GM18870 (cell line): Measurements from ENCODE around the gene ST8SIA5.
A peak's percentile ranks its signal among the peaks of the same experiment; 100 is the strongest.

Experiments used
- ATAC-seq: cut with Tn5 transposase; IDR thresholded peaks from one replicate; pipeline ENCODE4 v1.9.1; 2021; ENCODE audit warnings: moderate library complexity; ENCODE audit not compliant: unreplicated experiment

The ST8SIA5 gene

GRCh38 chr18:46715062-46715461, 41.8 kb downstream of the ST8SIA5 start:
- no peak for ATAC-seq

DNA sequence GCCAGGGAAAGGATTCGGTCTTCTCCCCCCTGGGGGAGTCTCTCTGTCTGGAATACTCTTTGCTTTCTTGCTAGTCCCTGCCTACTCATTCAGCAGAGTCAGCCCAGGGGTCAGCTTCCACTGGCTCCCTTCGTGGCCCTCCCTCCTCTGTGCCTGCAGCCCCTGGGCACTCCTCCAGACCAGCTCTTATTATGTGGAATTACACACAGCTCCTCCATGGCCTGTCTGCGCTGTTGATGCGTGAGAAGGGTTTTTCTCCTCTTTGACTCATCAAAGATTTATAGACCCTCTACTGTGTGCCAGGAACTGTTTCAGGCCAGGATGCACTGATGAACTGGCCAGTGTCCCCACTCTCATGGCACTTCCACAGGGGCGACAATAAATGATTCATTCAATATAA, 44.4 kb downstream of the ST8SIA5 start:
- no peak for ATAC-seq

DNA sequence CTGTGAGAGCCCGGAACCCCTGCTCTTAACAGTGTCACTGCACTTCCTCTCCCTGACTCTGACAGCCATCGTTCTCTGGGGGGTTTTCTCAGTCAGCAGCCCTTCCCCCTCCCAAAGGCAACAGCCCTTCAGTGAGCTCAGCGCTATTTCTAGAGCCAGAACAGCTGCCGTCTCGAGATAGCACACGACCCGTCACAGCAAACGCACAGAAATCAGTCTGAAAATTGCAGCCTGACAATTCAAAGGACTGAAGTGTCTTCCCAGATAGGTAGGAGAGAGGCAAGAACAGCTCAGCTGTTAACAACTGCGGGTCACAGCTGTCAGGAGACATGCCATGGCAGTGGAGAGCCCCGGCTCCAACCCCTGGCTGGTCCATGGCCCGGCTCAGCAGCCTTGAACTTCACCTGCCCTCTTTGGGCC, 45.4 kb downstream of the ST8SIA5 start:
- ATAC-seq = peak; percentile 65

GRCh38 chr18:46706968-46707367, 49.9 kb downstream of the ST8SIA5 start:
- ATAC-seq = no peak

- ATAC-seq = no peak
These were observed 51.3 kb downstream of the ST8SIA5 start for GRCh38 chr18:46705521-46705920.

DNA sequence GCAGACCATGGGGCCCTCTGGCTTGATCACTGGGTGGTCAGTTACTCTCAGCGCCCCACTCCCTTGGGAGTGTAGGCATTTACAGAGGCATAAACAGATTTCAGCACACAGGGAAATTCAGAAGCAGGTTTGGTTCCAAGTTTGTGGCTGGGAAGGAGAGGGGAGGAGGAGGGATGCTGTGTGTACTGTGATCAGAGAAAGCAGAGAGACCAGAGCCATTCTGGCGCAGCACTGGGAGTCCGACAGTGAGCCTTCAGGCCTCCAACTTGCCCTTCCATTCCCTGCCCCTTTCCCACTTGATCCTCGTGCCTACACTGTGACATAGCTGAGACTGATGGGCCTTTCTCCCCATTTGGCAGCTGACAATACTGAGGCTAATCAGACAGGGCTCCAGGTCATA, 52.0 kb downstream of the ST8SIA5 start:
- no peak for ATAC-seq

GRCh38 chr18:46704189-46704588, 52.7 kb downstream of the ST8SIA5 start:
- ATAC-seq = no peak

DNA sequence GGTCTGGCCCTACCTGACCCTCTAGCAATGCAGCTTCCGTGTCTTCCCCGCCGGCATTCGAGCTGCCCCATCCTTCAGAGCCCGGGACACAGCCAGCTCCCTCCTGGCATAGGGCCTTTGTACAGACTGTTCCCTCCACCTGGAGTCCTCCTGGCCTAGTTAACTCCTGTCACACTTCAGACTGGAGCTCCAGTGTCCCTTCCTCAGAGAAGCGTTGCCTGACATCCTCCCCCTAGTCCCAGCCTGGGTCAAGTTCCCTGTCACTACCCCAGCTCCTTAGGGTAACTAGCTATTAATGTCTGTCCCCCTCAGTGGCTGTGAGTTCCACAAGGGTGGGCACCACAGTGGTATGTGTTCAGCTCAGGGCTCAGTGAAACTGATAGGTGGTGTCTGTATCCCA, 54.4 kb downstream of the ST8SIA5 start:
- no peak for ATAC-seq

- no peak for ATAC-seq
These were observed 56.6 kb downstream of the ST8SIA5 start for GRCh38 chr18:46700066-46700824.

DNA sequence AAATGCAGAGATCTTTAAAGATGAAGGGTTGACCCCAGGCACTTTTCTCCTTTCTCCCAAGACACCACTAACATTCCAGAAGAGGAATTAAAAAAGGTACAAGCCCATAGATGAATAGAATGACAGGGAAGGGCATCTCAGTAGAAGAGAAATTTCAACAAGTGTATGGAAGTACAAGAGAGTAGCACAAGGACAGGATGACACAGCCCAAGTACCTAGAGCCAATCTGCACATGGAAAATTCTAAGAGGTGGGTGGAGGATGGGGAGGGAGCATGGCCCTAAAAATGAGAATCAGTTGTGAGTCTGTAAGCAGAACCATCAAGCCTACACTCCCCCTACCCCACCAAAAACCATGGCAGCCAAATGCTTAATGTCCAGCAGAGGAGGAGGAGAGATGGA, 60.2 kb downstream of the ST8SIA5 start:
- no peak for ATAC-seq

DNA sequence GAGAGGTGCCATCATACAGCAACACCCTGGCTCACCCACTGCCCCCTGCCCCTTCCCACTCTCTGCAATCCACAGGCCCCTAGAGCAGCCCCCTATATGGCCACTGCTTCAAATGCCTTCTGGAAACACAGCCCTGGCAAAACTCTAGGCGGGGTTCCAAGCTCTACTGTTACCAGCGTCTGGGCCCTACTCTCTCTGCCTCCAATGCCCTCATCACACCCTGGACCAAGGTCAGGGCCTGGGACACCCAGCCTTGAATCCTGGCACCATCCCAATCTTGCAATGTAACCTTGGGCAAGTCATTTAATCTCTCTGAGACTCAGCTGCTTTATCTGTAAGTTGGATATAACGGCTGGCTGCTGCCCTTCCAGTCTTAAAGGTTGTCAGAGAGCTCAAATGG, 60.6 kb downstream of the ST8SIA5 start:
- no peak for ATAC-seq

- no peak for ATAC-seq
These were observed 62.9 kb downstream of the ST8SIA5 start for GRCh38 chr18:46693996-46694395.

GRCh38 chr18:46688853-46689525, 67.9 kb downstream of the ST8SIA5 start:
- no peak for ATAC-seq

DNA sequence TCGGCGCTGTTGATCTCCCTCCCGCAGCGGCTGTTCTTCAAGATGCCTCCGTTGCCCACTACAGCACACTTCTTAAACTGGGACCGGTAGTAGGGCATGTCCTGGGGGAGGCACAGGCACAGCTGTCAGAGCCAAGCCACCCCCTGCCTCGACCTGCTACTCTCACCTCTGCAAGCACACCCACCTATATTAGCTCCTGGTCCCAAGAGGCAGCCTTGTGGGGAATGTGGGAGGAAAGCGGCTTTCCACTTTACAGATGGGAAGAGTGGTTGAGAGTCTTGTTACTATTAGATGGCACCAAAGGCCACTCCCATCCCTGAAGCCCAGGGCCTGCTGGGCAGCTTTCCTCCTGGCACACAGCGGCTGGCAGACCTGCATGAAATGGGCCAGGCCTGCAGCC, 70.7 kb downstream of the ST8SIA5 start:
- ATAC-seq = no peak

DNA sequence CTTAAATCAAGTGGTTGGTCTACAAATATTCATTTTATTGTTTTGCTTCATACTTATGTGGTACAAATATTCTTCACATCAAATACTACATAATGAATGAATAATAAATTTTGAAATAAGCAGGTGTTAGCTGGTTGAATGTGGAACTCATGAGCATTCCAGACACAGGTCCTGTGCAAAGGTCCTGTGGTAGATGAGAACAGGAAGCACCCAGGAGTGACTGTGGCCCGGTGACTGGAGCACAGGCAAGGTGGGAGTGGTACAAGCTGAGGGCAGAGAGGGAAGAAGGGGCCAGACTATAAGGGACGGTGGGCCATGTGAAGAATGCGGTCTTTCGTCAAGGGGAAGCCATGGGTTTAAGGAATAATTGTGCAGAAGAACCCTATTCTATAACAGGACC, 73.6 kb downstream of the ST8SIA5 start:
- ATAC-seq = no peak

GRCh38 chr18:46680784-46681695, 75.8 kb downstream of the ST8SIA5 start:
- no peak for ATAC-seq

DNA sequence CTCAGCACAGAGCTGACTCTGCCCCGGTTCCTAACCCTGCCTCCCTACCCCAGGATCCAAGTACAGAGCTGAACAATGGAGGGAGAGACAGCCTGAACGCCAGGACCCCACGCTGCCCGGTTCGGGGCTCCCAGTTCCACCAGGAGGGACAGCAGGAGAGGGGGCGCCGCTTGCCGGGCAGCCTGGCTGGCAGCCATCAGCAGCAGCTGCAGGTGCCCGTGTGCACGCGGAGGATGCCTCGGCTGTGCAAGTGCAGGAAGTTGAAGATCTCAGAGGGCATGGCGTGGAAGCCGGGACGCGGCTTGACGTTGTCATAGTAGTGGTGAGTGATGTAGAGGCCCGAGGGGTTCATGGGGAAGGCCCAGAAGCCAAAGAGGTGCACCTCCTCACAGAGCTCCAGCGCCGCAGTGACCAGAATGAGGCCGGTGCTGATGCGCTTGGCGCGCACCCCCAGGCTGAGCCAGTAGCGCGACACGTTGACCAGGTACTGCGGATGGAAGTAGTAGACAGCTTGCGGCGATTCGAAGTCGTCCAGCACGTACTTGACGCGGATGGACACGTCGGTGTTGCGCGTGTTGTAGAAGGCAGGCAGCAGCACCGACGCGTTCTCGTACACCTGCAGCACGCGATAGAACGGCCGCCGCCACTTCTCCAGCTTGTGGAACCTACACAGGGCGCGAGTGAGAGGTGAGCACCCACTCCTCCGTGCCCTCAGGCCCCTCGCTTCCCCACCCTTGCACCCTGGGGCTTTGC, 76.8 kb downstream of the ST8SIA5 start:
- no peak for ATAC-seq

DNA sequence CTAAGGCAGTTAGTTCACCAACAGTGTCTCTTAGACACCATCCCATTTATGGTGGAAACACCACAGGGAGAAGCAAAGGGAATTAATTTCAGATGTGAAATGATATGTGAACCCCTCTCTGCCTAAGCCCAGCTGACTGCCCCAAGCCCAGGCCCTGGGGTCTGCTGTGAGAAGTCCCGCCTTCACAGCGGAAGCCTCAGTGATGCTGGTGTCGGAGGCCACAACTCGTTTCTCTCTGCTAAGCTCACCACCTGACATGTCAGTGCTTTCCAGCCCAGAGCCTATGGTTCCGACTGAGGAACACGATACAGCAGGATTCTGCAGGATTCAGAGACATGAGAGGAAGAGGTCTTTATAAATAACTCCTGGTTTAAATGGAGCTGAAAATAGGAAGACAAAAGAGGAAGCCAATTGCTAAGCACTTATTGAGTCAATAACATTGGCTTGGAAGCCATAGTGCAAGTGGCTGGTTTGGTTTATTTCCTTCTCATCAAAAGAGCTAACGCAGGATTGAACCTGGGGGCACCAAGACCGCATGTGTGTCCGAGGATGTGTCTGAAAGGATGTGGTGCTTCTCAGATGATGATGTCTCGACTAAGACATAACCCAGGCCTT, 78.0 kb downstream of the ST8SIA5 start:
- ATAC-seq = no peak

GRCh38 chr18:46678041-46678440, 78.8 kb downstream of the ST8SIA5 start:
- ATAC-seq = no peak

- ATAC-seq = no peak
These were observed 79.2 kb downstream of the ST8SIA5 start for GRCh38 chr18:46677611-46678010.
